GM21529 (cell line): Measurements from ENCODE around the gene PXDN.
"Not testable (repeated sequence)": the region's sequence is repeated elsewhere in the genome, so short reads cannot be mapped to it uniquely, and the experiment has no call there.

Source experiments
- ATAC-seq: cut with Tn5 transposase; IDR thresholded peaks from one replicate; pipeline ENCODE4 v1.9.1; 2021; ENCODE audit not compliant: unreplicated experiment

PXDN gene

DNA sequence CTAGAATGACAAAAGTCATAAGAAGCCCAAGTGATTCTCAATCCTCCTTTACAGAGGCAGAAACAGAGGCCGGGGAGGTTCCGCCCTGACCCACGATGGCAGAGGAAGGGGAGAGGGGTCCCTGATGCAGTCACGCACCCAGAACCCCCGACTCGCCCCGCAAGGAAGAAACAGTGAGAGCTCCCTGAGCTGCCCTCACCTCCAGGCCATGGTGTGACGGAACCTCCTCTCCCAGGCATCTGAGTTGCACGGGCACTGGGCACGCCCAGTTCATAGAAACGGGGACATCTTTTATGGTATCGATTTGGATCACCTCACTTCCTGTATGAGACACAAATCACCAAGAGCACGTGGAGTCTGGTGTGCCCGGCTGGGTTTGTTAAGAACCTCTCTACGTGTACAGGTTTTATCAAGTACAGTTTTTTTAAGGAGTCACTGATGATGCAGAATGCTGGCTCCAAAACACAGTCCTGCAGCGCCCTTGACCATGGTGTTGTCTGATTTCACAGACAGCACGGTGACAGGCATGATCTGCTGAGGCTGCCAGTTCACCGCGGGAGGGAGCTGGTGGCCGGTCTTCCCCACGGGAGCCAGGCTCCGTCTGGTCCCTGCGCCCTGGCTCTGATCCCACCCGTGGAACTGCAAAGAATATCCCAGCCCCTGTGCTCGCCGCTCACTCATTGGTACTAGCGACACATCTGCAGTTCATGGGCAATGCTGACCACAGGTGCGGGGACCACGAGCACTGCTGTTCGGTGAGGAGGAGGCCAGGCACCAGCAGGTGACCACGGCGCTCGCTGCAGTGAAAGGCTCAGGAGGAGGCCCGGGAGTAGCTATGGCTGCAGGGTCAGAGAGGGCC lies 35.6 kb downstream of the PXDN start:
- no peak for ATAC-seq

DNA sequence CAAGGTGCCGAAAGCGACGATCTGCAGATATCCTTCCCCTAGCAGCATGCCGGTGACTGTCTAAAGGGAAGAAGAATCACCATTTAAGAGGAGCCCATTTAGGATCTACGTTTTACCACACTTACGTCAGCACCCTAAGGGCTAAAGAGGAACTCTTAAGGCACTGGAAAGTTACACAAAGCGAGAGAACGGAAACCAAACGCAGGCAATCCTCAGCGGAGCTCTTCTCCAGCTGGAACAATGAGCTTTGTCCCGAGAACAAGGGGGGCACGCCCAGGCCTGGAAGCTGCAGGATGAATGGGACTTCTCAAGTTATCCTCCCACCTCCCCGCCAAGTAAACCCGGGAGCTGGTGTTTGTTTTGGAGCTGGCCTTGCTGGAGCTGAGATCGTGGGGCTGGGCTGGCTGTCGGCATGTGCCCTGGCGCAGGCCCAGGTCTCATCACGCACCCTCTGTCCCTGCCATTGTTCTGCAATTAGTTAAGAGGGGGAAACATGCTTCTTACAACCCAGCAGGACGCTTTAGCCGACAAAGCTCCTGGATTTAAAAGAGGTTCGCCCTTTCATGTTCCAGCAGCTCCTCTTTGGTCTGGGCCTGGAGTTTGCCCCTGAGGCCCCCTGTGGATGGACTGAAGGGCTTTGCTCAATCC lies 36.4 kb downstream of the PXDN start:
- no peak for ATAC-seq

DNA sequence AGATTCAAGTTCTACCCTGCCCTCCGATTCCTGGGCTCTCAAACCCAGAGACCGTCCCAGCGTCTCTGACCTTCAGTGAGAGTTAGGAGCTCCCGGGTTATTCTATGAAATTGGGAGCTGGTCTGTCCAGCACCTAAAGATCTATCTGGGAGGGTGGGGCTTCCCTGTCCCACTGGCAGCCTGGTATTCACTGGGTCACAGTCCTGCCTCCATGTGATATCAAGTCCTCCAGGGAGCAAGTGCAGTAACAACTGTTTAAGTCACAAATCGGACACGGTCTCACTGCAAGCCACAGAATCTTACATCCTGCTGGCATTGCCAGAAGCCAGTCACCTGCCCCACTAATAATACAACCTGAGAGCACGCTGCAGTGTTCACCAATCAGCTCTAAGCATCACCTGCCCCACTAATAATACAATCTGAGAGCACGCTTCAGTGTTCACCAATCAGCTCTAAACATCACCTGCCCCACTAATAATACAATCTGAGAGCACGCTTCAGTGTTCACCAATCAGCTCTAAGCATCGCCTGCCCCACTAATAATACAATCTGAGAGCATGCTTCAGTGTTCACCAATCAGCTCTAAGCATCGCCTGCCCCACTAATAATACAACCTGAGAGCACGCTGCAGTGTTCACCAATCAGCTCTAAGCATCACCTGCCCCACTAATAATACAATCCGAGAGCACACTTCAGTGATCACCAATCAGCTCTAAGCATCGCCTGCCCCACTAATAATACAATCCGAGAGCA lies 38.0 kb downstream of the PXDN start:
- not testable (repeated sequence) for ATAC-seq

DNA sequence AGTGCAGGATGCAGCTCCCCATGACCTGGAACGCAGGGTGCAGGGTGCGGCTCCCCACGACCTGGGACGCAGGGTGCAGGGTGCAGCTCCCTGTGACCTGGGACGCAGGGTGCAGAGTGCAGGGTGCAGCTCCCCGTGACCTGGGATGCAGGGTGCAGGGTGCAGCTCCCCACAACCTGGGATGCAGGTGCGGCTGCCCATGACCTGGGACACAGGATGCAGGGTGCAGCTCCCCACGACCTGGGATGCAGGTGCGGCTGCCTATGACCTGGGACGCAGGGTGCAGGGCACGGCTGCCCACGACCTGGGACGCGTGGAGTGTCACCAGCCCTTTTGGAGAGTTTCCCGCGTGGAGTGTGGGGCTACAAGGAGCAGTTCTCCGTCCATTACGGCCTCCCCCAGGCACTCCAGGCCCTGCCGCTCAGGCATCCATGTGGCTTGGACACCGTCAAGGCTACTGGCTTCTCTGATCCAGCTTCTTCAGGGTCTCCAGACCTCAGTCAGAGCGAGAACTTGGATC lies 38.7 kb downstream of the PXDN start:
- ATAC-seq: no peak

DNA sequence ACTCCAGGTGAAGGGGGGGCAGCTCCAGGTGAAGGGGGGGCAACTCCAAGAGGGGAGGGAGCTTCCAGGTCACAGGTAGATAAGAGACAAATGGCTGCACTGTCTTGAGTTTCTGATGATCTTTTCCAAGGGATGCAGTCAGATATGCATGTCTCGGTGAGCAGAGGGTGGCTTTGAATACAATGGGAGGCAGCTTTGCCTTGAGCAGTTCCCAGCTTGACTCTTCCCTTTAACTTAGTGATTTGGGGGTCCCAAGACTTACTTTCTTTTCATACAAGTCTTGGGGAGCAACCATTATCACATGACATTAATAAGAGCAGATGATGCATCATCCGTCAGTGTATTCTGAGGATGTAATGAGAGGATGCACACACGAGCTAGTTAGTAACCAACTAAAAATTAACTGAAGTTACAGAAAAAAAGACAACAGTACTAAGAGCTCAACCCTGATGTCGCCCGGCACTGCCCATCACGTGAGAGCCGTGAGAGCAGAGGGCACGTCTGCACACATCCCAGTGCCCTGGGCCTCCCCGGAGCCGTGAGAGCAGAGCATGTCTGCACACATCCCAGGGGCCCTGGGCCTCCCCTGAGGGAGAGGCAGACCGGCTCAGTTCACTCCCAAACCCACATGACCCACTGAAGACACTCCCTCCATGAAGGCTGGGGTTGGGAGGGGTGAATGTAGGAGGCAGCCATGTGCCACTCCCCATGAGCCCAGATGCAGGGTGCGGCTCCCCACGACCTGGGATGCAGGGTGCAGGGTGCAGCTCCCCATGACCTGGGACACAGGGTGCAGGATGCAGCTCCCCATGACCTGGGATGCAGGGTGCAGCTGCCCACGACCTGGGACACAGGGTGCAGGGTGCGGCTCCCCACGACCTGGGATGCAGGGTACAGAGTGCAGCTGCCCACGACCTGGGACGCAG lies 39.4 kb downstream of the PXDN start:
- ATAC-seq: no peak

DNA sequence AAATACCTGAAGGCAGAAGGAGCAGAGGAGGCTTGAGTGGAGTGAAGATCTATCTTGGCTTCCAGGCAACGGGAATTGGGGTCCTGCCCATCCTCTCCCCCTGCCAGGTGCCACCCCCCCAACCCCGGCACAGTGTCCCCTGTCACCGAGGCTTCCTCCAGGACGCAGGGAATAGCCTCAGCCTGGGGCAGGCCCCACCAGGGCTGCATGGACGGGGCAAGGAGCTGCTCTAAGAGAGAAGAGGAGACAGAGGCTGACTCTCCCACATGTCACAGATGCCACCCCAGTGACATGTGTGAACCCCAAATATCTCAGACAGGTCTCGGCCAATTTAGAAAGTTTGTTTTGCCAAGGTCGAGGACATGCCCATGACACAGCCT lies 42.1 kb downstream of the PXDN start:
- ATAC-seq: no peak

DNA sequence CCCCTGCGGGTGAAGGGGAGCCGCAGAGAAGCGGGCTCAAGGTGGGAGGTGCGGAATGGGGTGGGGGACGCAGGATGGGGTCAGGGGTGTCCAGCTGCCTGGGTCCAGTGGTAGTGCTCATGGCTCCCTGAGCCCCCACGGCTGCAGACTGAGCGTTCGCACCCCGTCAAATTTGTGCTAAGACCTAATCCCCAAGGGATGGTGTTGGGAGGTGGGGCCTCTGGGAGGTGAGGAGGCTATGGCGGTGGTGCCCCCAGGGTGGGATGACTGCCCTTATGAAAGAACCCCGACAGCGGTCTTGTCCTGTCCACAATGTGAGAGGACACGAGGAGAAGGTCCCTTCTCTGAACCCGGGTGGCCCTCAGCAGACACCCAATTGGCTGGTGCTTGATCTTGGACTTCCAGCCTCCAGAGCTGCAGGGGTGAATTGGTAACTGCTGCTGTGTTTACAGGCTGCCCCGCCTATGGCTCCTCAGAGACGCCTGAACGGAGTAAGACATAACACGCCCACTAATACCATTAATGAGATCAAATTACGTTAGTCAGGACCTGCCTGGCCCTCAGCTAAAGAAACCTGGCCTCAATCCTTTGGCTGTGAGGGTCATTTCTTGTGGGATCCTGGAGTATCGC lies 42.6 kb downstream of the PXDN start:
- no peak for ATAC-seq

DNA sequence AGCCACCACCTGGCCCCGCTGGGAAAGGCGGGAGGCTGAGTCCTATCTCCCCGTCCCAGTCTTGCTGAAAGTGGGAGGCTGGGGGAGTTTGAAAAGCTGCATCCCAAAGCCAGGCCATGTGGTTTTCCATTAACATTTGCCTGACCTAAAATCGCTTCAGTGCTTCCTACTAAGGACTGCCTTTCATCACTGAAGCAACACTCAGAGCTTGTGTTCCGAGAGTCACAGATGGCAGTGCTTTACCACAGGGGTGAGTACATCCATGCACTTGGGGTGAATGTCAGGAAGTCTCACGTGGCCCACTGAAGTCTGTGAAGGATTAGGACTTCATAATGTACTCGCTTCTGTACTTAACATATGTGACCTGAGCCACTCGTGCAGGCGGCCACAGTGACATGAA lies 43.3 kb downstream of the PXDN start:
- ATAC-seq: no peak

DNA sequence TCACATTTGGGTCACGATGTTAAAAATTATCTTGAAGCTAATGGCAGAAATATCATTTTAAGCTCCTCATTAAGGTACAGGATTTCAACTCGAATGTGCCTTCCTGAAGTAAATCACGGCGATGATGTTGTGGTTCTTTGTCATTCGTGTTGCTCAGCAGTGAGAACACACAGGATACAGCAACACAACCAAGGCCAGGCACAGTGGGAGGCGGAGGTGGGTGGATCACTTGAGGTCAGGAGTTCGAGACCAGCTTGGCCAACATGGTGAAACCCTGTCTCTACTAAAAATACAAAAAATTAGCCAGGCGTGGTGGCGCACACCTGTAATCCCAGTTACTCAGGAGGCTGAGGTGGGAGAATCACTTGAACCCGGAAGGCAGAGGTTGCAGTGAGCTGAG lies 43.9 kb downstream of the PXDN start:
- not testable (repeated sequence) for ATAC-seq

DNA sequence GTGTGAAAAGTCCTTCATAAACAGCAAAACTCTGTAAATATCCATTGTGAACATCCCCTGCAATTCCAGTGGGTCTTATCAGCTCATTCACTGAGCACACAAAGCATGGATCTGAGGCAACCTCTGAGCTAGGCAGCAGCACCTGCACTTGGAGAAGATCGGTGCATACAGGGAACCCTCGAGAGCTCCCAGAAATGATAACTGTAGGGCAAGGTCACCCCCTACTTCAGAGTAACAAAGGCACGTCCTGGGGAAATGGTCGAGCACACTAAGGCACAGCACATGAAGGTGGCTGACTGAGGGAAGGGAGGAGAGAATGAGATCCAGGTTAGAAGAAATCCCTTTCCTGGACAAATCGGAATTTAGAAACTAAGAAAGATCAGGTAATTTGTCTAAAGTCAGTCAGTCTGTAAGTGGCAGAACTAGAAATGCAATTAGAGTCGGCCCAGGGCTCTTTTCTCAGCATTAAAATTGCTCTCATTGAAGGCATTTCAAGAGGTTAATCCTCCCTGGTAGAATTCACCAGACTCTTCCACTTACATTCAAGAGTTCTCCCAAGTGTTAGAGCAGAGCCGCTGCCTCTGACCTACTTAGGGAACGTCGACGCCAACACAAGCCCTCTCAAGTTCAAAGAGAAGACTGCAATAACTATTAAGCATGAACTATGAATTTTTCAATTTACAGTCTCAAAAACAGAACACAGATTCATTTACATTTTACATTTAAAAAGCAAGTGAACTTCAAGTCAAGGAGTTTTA lies 45.9 kb downstream of the PXDN start:
- ATAC-seq: no peak

DNA sequence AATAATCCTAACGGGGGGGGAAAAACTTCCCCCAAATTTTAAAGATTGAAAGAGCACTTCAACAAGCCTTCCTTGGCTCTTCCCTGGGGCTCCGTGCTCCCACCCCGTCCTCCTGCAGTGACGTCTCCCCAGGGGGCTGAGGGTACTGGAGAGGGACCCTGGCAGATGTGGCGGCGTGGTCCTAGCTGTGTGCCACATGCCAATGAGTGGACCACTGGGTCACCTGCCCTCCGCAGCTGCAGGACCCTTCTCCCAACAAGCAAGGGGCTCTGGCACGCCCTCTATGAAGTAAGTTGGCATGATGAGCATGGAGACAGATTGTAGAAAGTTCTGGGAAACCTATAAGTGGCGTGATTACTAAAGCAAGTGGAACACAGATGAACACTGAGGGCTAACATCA lies 46.7 kb downstream of the PXDN start:
- no peak for ATAC-seq

DNA sequence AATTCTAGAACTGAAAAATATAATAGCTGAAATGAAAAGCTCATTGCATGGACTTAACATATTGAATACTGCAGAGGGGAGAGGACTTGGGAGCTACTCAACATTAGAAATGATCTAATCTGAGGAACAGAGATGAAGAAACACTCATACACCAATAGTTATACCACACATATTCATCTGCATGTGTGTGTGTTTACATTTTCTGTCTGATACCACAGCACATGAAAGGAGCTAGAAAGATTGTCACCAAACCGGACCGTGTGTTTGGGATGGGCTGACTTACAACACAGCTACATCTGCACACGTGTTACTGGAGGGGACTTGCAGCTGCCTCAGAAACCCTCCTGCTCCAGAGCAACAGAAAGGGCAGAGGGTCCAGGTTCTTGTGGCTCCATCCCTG lies 47.8 kb downstream of the PXDN start:
- no peak for ATAC-seq

DNA sequence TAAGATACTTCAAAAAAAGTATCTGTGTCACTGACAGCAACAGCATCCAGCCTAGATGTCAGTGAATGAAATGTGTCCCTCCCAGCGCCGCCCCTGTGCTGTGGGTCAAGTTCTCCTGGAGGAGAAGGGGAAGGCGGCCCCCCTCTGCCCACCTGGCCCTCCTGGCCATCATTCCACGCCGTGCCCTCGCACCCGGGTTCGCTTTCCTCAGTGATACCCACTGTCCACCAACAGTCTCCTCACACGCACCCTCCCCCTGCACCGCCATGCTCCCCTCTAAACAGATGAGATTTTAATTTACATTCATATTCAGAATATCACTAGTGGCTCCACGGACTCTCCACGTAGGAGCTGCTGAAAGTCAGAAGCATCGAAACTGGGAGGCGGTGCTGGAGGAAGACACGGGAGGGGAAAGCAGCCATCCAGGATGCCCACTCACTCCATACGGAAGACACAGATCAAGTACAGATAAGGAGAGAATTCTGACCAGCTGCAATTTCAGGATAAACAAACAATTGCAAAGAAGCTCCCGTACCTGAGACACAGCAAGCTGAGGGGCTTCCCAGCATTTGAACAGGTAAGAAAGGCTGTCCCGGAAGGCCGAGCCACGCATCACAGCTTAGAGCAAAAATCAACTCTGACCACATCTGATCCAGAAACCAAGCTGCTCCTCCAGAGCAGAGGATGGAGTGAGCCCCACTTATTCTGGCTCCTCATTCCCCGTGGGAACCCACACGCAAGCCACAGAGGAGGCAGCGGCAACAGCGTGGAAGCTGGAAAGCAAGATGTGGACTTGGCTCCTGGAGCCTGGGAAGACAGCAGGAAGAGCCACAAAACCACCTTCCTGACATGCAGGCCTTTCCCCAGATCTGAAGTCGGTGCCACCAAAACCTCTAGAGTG lies 49.7 kb downstream of the PXDN start:
- no peak for ATAC-seq

DNA sequence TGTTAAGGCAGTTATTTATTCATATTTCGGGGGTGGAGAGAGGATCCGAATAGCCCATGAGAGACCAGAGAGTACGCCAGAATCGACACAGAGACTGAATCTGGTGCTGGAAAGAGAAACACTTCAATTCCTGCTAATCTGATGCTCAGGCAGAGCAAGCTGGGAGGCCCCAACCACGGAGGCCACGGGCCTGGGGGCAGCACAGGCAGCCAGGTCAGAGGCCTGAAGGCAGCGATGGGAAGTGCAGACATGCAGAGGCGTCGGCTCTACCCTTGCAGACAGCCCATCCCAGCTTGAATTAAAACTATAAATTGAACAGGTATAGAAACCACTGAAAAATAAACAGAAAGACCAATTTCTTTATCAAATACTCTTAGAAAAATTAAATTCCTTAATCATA lies 50.6 kb downstream of the PXDN start:
- ATAC-seq: no peak

DNA sequence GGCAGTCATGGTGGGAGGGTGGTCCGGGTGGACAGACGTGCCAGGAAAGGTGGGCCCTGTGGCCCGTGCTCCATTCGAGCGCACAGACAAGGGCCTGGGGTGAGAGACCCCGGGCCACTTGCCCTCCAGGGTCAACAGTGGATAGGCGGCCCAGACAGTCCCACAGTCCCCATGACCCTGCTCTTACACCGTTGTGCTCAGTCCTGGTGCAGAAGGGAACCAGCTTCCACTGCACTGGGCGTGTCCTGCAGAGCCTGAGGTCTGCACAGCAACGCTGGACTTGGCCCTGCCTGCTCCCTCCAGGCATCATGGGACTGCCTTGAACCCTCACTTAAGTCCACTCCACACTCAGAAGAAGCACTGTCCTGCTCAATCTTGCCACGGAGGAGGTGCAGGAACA lies 52.0 kb downstream of the PXDN start:
- no peak for ATAC-seq

DNA sequence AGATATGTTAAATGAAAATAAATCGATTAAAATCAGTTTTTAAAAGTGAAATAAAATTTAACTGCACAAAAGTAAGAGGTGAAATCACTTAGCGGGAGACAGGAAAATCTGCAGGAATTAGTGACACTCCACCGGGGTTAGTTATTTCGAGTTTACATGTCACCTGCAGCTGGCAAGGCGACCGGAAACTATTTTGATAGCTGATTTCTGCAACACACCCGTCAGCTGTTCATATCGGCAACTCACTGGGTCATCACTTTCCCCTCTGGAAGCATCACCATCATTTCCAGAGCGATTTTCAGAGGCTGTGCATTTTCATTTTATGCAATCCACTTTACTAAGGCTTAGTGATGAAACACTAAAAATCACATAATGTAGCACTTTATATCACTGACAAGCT lies 52.9 kb downstream of the PXDN start:
- no peak for ATAC-seq

DNA sequence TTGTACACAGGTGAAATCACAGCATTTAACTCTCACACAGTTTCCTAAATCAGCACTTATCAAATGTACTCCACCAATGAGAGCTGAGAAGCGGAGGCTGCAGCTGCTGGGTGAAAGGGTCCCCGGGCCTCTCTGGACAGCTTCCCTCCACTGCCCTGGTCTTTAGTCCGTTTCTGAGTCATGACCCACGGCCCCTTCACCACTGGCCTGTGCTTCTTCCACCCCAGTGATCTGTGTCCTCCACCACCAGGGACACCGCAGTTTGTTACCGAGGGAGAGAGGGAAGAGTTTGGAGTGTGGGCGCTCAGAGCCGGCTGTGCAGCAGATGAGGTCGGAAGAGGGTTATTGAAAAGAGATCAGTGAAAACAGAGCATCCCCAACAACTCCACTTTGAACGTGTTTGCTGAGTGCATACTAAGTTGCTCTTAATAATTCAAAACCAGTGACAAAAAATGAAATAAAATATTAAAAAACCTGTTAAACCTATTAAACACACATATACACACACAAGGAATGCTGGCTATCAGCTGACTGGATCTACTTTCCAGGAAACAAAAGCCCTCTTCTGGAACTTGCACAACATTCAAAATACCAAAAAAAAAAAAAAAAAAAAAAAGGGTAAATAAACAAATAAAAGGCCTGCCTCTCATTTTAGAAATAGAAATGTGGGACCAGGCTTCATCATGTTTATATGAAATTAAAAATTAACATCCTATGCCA lies 54.1 kb downstream of the PXDN start:
- ATAC-seq: no peak

DNA sequence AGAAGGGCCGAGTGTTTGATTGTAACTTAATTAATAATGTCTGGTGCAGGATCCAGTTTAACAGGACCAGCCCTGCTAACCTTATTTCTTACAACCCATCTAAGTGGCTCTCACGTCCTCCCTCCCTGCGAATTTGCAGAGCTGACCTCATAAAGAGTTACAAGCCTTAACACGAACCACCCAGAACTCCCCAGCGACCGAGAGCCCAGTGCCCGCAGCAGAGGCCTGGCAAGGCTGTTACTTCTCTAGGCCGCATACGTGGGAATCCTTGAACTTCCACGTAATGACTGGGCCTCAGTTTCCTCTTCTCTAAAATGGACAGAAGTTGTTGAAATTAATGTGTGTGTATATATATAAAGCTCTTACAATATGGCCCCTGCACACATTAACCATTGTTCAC lies 55.5 kb downstream of the PXDN start:
- ATAC-seq: no peak
